H1 (cell line): Measurements from ENCODE around the gene STK39. TPM values are rescaled to one million over a fixed set of nuclear protein-coding genes. Genes with fewer than 3 reads are reported as not detected.

Experiments used
- BRCA1 ChIP-seq: IDR thresholded peaks from 2 replicates; pipeline ENCODE4 v1.6.1; 2012; ENCODE audit warnings: low read depth, low read length, improper control_type of control experiment
- CHD2 ChIP-seq: IDR thresholded peaks from 2 replicates; pipeline ENCODE4 v1.6.1; 2012; ENCODE audit warnings: low read length, improper control_type of control experiment
- CTCF ChIP-seq, 3 experiments: IDR thresholded peaks; 1 replicate in 2 of 3; 2 replicates in 1 of 3; pipeline versions ENCODE4 v1.5.1 to v1.6.1; 2011; ENCODE audit warnings: low read length in 3 of 3, mild to moderate bottlenecking in 3 of 3, inconsistent platforms in 2 of 3, low read depth in 1 of 3, moderate library complexity in 1 of 3; ENCODE audit not compliant: insufficient read depth in 1 of 3; ENCODE audit errors: control extremely low read depth in 1 of 3
- EZH2 ChIP-seq: fragments of 200-600 bp; sonication (generic); IDR thresholded peaks from 2 replicates; pipeline ENCODE4 v1.7.1; 2012; ENCODE audit warnings: low read depth, mild to moderate bottlenecking, moderate library complexity, low read length, inconsistent platforms; ENCODE audit not compliant: severe bottlenecking
- JUND ChIP-seq: IDR thresholded peaks from 2 replicates; pipeline ENCODE4 v1.6.1; 2011; ENCODE audit warnings: mild to moderate bottlenecking, improper control_type of control experiment, low read length
- POLR2AphosphoS5 ChIP-seq: IDR thresholded peaks from 2 replicates; pipeline ENCODE4 v1.6.1; 2011; ENCODE audit warnings: low read depth, low read length
- RAD21 ChIP-seq, 2 experiments: IDR thresholded peaks in 1 of 2; conservative IDR thresholded peaks in 1 of 2; 2 replicates each; pipeline ENCODE4 v1.6.1; 2011; ENCODE audit warnings: low read depth in 2 of 2, low read length in 2 of 2, improper control_type of control experiment in 1 of 2, inconsistent platforms in 1 of 2, mild to moderate bottlenecking in 1 of 2, moderate library complexity in 1 of 2
- SP2 ChIP-seq: IDR thresholded peaks from 2 replicates; pipeline ENCODE4 v1.6.1; 2012; ENCODE audit warnings: mild to moderate bottlenecking, low read length, inconsistent platforms
- polyA plus RNA-seq, 7 experiments: library from polyadenylated mRNA; depleted of rRNA in 3 of 7; stranded (reverse) in 5 of 7; unstranded in 2 of 7; fragments of >200 nt in 5 of 7; fragments of 200-250 nt in 2 of 7; gene quantifications; 1 replicate in 5 of 7; 2 replicates in 1 of 7; 4 replicates in 1 of 7; pipeline versions ENCODE4 v1.2.1 to v1.2.3, GENCODE V29; 2011 to 2013; ENCODE audit warnings: missing spikeins in 2 of 7, mixed read lengths in 2 of 7
- total RNA-seq: library from RNA; stranded (reverse); fragmentation: NEBNext Ultra II Directional; extraction: Animal tissue kit (Norgen Biotek cat#: 25700); gene quantifications from 2 replicates; pipeline ENCODE4 v1.2.1, GENCODE V29; 2021

The STK39 gene
- total and polyA plus RNA-seq, 2 of the 8 experiments (the other 6 are each of a cell fraction or from before 2014, with no cell fraction given), result 13.7 to 23.8 TPM

GRCh38 chr2:168241746-168242145, 5.6 kb downstream of the STK39 start (continued):
- TF ChIP-seq RAD21 (IDR thresholded peaks at IDR 0.05 in 1 of 2, conservative IDR thresholded peaks at IDR 0.05 in 1 of 2; ENCODE audit: low read depth in 2 of 2, low read length in 2 of 2) (no peak), EZH2 (no peak), CTCF (IDR thresholded peaks at IDR 0.05; ENCODE audit: control extremely low read depth in 1 of 3, insufficient read depth in 1 of 3, low read depth in 1 of 3, low read length in 3 of 3) (no peak), SP2 (no peak), CHD2 (no peak), BRCA1 (no peak), JUND (no peak), POLR2AphosphoS5 (no peak)
